Activated T-cell treated with anti-CD3 and anti-CD28 coated beads, Interleukin-2, amount 50 U/mL, for 48 hours (primary cell): ENCODE measurements around the gene TRIM39.
"Not testable (repeated sequence)": the region's sequence is repeated elsewhere in the genome, so short reads cannot be mapped to it uniquely, and the experiment has no call there.

ENCODE experiments used
- DNase-seq, 2 experiments: peaks; one replicate each; pipeline ENCODE4 v3.0.0-alpha.2; 2020

TRIM39 gene

DNA sequence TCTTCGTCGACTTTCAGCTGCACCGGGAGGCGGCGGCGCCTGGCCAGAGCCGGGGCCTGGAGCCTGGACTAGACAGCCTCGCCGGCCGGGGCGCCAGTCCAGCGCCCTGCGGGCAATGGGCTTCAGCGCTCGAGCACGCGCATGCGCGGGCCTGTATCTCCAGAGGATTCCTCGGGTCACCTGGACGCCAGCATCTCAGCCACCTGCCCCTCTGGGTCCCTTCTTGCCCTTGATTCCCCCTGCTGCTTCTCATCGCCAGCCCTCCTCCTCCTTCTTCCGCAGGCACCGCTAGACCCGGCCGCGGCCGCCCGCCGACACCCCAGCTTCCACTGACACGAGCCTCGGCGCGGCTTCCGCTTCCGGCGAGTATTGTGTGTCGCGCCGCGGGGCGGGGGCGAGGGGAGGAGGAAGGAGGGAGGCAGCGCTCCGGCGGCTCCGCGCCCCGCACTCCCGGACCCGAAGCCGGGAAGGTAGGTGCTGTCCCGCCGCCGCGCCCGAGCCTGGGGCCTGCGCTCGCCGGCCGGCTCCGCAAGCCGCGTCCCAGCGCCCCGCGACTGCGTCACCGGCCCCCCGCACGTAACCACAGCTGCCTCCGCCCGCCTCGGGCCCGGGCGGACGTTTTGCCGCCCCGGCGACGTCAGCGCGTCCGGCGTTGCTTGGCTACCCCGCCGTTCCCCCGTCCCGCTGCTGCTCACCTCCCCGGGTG lies at the start of gene TRIM39:
TRIM39 (plus strand) TSS at position 402 of the 706 bp plus-strand sequence. CDS start 2,391 bp downstream, outside the sequence.
- peak; percentile 92 for DNase-seq

DNA sequence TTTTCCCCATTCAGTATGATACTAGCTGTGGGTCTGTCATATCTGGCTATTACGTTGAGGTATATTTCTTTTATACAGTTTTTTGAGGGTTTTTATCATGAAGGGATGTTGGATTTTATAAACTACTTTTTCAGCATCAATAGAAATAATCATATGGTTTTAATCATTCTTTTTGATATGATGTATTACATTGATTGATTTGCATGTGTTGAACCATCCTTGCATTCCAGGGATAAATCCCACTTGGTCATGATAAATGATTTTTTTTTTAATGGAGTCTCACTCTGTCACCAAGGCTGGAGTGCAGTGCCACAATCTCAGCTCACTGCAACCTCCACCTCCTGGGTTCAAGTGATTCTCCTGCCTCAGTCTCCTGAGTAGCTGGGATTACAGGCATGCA lies 45.7 kb upstream of the TRIM39 start:
- DNase-seq: not testable (repeated sequence)

DNA sequence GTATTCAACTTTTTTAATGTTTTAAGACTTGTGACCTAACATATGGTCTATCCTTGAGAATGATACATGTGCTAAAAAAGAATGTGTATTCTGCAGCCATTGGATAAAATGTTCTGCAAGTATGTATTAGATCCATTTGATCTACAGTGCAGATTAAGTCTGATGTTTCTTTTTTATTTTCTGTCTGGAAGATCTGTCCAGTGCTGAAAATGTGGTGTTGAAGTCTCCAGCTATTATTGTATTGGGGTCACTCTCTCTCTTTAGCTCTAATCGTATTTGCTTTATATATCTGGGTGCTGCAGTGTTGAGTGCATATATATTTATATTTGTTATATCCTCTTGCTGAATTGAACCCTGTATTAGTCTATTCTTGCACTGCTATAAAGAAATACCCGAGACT lies 44.2 kb upstream of the TRIM39 start:
- DNase-seq: no peak

DNA sequence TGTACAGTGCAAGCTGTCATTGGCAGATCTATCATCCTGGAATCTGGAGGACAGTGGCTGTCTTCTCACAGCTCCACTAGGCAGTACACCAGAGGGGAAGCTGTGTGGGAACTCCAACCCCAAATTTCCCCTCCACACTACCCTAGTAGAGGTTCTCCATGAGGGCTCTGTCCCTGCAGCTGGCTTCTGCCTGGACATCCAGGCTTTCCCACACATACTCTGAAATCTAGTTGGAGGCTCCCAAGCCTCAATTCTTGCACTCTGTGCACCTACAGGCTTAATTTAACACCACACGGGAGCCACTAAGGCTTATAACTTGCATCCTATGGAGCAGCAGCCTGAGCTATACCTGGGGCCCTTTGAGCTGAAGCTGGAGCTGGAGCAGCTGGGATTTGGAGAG lies 43.0 kb upstream of the TRIM39 start:
- DNase-seq: no peak

DNA sequence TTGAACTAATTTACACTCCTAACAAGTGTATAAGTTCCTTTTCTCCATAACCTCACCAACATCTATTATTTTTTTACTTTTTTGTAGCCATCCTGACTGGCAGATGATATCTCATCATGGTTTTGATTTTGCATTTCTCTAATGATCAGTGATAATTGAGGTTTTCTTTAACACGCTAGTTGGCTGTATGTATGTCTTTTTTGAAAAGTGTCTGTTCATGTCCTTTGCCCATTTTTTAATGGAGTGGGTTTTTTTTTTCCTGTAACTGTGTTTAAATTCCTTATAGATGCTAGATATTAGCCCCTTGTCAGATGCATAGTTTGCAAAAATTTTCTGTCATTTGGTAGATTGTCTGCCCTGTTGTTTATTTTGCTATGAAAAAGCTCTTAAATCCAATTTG lies 39.6 kb upstream of the TRIM39 start:
- no peak for DNase-seq

DNA sequence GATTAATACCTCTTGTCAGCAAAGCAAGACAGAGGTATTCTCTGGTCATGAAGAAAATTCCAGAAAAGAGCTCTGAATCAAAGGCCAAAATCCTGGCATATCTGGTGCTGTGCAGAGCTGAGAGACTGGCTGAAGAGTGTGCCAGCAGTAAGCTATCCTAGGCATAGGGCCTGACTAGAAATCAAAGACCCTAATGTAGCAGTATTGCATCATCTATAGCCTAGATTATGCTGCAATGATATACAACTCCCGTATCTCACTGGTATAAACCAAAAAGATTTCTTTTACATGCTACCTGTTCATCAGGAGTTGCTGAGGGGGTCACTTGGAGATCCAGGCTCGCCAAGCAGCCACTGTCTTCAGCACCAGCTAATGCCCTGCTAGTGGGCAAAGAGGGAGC lies 30.9 kb upstream of the TRIM39 start:
- DNase-seq: no peak

DNA sequence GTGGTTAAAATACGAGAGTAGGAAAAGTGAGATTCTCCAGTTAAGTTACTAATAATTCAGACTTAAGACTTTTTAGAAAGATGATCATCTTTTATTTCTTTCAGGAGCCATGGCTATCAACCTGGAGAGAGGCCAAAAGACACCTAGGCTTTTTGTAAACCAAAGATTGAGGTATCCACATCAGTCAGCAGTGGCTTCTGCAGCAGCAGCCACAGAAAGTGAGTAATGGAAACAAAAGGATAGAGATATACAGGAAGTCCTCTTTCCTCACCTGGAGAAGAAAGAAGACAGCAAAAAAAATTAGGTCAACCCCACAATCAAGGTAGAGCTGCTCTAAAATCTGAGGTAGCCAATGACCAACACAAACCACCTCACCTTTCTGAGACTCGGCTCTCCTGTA lies 22.7 kb upstream of the TRIM39 start:
- DNase-seq: no peak

DNA sequence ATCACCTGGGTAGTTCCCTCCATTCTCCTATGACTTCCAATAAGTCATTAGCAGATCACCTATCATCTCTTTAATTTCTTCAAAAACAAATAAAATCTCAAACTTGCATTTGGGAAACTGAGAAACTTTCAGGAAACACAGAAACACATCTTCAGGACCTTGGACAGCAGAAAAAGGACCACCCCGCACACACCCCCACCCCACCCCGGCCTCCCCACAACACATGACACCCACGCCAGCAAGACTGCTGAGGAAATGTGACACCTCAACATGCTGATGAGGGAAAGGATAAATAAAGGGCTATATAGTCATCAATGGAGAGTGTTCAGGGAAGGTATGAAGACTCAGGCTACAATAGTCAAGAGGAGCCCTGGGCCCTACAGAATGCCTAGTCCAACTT lies 15.6 kb upstream of the TRIM39 start:
- no peak for DNase-seq

DNA sequence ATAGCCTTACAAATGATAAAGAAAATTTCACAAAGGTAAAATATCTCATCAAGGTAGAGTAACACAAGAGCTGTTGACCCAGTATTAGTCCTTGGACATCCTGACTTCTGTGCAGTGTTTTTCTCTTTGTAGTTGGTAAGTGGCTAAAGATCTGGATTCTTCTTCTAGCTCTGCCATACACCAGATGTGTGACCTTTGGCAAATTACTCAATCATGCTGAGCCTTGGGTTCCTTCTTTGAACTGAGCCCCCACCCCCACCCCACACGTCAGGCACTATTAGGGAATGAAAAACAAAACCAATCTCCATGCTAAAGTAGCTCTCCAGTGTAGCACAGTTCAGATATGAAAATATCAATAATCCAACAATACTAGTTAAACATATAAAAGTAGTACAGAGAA lies 15.1 kb upstream of the TRIM39 start:
- DNase-seq: no peak

DNA sequence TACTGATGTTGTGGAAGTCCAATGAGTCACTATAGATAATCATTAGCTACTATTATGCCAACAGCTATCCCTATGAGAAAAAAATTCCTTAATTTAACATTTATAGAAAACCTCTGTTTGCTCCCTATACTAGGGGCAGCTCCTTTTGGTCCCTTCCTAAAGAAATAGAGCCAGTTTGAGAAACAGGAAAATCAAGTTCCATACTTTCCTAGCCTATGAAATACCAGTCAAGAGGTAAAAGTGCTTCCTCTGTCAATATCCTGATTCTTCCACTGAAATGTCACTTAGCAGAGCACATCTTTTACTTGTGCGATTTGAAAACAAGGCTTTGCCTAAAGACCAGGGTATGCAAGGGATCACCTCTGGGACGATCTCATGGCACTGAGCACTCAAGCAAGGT lies 14.5 kb upstream of the TRIM39 start:
- DNase-seq: no peak

DNA sequence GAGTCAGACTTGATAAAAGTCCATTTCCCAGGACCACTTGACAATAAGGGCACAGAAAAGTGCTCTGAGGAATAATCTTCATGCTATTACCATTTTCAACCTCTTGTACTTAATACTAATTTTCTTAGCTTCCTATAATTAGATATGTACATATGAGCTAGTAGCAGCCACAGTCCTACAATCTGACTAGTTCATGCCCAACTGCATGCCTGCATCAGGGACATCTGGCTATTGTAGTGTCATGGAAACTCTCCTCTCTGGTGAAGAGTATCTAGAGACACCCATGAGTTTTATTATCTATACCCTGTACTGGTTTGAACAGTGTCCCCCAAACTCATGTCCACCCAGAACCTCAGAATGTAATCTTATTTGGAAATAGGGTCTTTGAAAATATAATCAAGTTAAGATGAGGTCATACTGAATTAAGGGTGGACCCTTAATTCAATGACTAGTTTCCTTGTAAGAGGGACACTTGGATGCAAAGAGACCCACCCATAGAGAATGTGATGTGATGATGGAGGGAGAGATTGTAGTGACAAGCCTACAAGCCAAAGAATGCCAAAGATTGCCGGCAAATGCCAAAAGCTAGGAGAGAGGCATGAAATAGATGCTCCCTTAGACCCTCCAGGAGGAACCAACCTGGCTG lies 13.9 kb upstream of the TRIM39 start:
- DNase-seq: no peak

DNA sequence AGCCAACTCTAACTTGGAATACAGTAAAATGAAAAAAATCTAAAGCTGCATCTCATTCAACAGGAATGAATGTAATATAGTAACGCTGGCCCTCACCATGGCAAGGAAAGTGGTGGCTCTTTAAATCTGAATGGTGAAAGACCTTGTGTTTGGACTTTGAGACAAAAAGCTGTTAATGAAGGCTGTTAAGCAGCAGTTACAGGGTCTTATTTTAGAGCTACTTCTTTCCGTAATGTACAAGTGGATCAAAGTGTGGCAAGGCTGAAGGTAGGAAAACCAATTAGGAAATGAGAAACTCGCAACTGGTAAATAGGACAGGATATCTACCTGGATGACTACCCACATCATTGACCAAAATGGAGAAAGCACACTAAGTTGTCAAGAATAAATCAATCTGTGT lies 11.6 kb upstream of the TRIM39 start:
- DNase-seq: no peak

DNA sequence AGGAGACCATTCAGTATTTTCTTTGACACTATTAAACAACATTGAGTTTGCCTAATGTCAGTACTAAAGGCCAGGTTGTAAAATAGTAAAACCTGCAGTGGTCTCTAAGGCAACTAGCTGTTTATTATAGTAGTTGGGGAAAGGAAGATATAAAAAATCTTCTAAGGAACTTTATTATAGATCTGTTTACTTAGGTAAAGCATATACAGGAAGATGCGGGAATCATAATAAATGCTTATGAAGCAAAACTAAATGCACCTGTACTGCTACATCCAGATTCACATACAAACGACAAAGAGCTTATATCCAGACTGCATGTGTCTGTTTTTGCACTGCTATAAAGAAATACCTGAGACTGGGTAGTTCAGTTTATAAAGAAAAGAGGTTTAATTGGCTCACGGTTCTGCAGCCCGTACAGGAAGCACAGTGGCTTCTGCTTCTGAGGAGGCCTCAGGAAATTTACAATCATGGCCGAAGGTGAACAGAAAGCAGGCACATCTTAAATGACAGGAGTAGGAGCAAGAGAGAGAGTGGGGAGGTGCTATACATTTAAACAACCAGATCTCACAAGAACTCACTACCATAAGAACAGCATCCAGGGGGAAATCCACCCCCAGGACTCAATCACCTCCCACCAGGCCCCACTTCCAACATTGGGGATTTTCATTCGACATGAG lies 8.7 kb upstream of the TRIM39 start:
- no peak for DNase-seq

DNA sequence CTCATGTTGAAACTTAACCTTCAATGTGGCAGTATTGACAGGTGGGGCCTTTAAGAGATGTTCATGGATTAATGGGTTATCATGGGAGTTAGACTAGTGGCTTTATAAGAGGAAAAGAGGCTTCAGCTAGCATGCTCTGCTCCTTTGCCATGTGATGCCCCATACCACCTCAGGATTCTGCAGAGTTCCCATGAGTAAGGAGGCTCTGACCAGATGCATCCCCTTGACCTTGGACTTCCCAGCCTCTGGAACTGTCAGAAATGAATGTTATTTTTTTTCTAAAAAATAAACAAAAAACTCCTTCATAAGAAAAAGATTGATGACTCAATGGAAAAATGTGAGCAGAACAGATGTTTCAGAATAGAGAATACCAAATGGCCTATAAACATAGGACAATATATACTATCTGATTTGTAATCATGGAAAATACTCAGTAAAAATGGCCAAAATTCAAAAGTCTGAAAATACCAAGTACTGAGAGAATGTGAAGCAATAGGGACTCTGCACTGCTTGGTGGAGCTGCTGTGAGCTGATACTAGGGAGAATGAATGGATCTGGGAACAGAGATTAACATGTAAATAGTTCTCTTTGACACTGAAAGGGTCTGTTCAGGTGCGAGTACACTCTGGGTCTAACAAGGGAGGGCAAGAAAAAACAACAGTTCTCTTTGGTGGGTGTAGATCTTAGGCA lies 7.4 kb upstream of the TRIM39 start:
- no peak for DNase-seq

DNA sequence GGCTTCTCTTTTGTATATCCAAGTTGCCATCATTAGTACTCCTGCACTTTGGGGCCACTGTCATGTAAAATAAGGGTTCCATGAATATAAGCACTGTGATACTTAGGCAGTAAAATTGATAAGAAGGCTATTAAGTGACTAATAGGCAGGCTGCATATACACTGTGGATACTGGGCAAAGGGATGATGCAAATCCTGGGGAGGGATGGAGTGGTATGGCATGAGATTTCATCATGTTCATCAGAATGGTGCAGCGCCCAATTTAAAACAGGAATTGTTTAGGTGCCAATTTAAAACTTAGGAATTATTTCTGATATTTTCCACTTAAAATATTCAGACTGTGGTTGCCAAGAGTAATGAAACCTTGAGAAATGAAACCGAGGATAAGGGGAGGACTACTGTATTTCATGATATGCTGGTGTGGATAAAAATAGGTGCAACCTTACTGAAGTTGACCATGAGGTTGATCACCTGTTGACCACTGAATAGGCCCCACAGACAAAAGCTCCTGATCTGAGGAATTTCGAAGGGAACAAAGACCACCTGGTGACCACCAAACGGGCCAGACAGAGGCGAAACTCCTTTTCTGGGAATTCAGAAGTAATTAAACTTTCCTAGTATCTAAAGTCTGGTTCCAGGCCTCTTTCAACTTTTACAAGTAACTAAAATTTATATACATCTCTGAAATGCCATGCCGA lies 4.9 kb upstream of the TRIM39 start:
- no peak for DNase-seq

DNA sequence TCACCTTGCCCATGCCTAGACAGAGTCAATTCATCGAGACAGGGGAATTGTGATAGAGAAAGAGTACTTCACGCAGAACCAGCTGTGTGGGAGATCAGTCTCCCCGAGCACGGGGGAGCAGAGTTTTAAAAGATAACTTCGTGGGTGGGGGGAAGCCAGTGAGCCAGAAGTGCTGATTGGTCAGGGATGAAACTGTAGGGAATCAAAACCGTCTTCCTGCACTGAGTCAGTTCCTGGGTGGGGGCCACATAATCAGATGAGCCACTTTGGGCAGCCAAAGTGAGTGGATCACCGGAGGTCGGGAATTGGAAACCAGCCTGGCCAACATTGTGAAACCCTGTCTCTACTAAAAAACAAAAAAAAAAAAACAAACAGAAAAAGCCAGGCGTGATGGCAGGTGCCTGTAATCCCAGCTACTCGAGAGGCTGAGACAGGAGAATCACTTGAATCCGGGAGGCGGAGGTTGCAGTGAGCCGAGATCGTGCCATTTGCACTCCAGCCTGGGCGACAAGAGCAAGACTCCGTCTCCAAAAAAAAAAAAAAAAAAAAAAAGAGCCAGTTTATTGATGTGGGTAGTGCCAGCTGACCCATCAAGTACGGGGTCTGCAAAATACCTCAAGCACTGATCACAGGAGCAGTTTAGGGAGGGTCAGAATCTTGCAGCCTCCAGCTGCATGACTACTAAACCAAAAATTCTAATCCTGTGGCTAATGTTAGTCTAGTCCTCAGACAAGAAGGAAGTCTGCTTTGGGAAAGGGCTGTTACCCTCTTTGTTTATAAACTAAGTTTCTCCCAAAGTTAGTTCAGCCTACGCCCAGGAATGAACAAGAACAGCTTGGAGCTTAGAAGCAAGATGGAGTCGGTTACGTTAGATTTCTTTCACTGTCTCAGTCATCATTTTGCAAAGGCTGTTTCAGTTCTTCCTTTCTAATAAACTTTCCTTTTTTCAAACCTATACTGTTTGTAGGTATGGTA lies 3.9 kb upstream of the TRIM39 start:
- DNase-seq: peak; percentile 27 to 48

DNA sequence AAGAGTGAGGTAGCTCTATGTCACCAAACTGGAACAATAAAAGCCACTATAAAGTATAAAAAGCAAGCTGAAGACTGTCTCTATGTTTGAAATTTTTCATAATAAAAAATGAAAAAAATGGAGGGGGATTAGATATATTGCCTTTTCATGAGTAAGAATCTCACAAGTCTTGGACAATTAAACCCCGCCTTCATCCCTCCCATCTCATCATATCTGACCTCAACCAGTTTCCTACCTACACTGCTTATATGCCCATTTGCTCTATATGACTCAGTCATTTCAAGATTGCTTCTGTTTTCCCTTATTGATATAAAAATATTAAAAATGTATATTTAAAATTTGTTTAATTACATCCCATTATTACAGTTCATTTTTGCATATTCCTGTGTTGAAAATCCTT lies 2.9 kb upstream of the TRIM39 start:
- DNase-seq: no peak

DNA sequence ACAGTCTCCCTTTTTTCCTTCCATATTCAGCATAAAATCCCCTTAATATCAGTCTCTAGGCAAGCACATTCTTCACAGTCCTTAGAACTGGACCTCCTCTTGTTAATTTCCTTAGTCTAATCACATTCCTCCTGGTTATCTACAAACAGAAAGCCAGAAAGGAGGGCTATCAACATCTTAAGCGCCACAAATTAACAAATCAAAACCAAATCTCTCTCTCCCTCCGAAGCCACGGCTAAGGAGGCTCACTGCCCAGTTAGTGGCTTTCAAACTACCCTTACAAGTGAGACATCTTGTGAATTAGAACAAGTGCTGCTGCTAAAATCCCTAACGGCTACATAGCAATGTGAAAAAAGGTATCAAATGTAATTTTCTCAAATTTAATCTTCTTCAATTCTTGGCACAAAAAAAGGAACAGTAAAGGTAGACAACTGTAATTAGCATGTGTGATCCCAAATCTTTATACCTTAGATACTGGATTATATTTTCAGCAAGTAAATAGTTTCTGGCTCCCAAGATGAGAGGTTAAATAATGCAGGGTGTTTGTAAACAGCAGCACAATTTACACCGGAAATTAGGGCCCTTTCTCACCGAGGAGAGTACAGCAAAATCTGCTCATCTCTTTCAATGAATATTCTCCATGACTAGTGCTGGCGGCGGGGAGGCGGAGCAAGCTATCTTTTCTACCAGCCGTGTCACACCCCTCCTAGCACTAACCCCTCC lies 1.4 kb upstream of the TRIM39 start:
- DNase-seq: no peak

DNA sequence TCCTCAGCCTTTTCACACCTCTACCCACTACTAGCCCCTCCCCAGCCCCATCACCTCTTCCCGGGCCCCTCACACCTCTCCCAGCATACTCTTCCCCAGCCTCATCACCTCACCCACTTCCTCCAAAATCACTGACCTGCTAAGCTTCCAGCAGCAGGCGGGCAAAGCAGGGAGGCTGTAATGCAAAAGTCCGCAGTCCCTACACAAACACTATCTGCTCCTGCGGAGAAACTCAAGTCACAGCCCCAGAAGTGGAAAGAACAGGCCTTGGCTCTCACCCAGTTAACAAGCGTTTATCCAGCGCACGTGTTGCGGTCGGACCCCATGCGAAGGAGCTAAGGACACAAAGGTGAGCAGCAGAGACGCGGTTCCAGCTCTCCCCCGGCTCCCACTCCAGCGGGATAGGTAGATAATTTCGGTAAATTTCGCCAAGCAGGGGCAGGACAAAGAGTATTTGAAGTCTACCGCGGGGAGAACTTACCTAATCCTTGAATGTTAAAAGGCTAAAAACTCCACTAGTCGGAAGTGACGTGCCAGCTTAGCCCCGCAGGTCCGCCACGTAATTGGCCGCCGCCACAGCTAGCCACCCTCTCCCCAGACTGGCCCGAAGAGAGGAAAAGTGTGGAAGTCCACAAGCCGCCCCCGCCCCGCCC lies 728 bp upstream of the TRIM39 start:
- DNase-seq: peak; percentile 87 to 88

DNA sequence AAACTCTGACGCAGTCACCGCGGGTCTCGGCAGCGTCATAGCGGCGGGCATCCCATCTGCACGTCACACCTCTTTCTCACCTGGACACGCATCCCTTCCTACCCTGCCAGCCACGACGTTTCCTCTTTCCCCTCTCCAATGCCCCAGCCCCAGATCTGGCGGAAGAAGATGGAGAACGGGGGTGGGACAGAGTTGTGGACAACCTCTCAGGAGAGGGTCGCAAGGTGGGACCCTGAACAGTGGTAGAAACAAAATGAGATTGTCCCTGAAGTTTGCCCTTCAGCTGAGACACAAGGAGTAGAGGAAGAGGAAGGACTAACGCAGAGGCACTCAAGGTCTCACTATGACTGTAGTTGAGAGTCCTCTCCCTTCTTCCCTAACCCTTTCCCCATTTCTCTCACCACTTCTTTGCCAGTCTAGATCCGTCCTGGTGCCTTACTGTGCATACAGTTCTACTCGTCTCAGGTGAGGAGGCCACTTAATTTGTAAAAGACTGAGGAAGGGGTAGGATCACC lies 562 bp downstream of the TRIM39 start:
- DNase-seq: no peak
